ENCODE data around the gene EML2.

The EML2 gene

GRCh38 chr19:45681391-45682015, 42.3 kb upstream of the EML2 start:
- H3K27ac ChIP-seq, result peak overlapping the region; percentile 57
- no peaks in the 10 kb centered on the region for H3K36me3 ChIP-seq (ENCODE audit: control insufficient read depth, insufficient read depth, low read length)
- no peaks in the 10 kb centered on the region for H3K4me1 ChIP-seq
- no peaks in the 10 kb centered on the region for H3K27me3 ChIP-seq (ENCODE audit: control insufficient read depth, insufficient read depth, low read length)
- TF ChIP-seq CTCF (IDR thresholded peaks at IDR 0.05), result peak; percentile 97
- no peak overlapping the region for H3K9ac ChIP-seq
- H3K4me2 ChIP-seq (ENCODE audit: low read length), result peak overlapping the region; percentile 92
- peak overlapping the region; percentile 98 for H2AFZ ChIP-seq
- H3K79me2 ChIP-seq, result no peaks in the 10 kb centered on the region
- no peaks in the 10 kb centered on the region for H3K9me3 ChIP-seq (ENCODE audit: control insufficient read depth, low read length)
- peak overlapping the region; percentile 22 for H3K4me3 ChIP-seq (ENCODE audit: low read depth, low read length)

GRCh38 chr19:45677351-45678230, 38.4 kb upstream of the EML2 start:
- Histone ChIP-seq H3K4me1 (no peaks in the 10 kb centered on the region), H3K27ac (no peak overlapping the region), H3K4me3 (ENCODE audit: low read depth, low read length) (no peak overlapping the region), H3K79me2 (no peaks in the 10 kb centered on the region), H3K9me3 (ENCODE audit: control insufficient read depth, low read length) (no peaks in the 10 kb centered on the region), H3K9ac (no peak overlapping the region), H3K36me3 (ENCODE audit: control insufficient read depth, insufficient read depth, low read length) (no peaks in the 10 kb centered on the region), H3K27me3 (ENCODE audit: control insufficient read depth, insufficient read depth, low read length) (no peaks in the 10 kb centered on the region), H3K4me2 (ENCODE audit: low read length) (no peak overlapping the region), H2AFZ (peak overlapping the region; percentile 69)
- no peak for TF ChIP-seq CTCF (IDR thresholded peaks at IDR 0.05)

GRCh38 chr19:45676851-45677263, 37.7 kb upstream of the EML2 start:
- TF ChIP-seq CTCF (IDR thresholded peaks at IDR 0.05), result no peak
- H2AFZ ChIP-seq, result peak overlapping the region; percentile 81
- H3K36me3 ChIP-seq (ENCODE audit: control insufficient read depth, insufficient read depth, low read length), result no peaks in the 10 kb centered on the region
- H3K79me2 ChIP-seq, result no peaks in the 10 kb centered on the region
- H3K9ac ChIP-seq, result no peak overlapping the region
- no peaks in the 10 kb centered on the region for H3K4me1 ChIP-seq
- H3K27me3 ChIP-seq (ENCODE audit: control insufficient read depth, insufficient read depth, low read length), result no peaks in the 10 kb centered on the region
- H3K9me3 ChIP-seq (ENCODE audit: control insufficient read depth, low read length), result no peaks in the 10 kb centered on the region
- H3K4me3 ChIP-seq (ENCODE audit: low read depth, low read length), result no peak overlapping the region
- no peak overlapping the region for H3K27ac ChIP-seq
- H3K4me2 ChIP-seq (ENCODE audit: low read length), result peak overlapping the region; percentile 51

GRCh38 chr19:45674946-45675345, 35.7 kb upstream of the EML2 start:
- Histone ChIP-seq H3K79me2 (no peaks in the 10 kb centered on the region), H3K4me1 (no peaks in the 10 kb centered on the region), H3K4me3 (ENCODE audit: low read depth, low read length) (no peak overlapping the region), H3K27ac (no peak overlapping the region), H3K36me3 (ENCODE audit: control insufficient read depth, insufficient read depth, low read length) (no peaks in the 10 kb centered on the region), H3K9ac (no peak overlapping the region), H3K27me3 (ENCODE audit: control insufficient read depth, insufficient read depth, low read length) (no peaks in the 10 kb centered on the region), H3K9me3 (ENCODE audit: control insufficient read depth, low read length) (no peaks in the 10 kb centered on the region), H2AFZ (no peak overlapping the region), H3K4me2 (ENCODE audit: low read length) (no peak overlapping the region)
- no peak for TF ChIP-seq CTCF (IDR thresholded peaks at IDR 0.05)
